PFSK-1 (cell line): Measurements from ENCODE around the gene AKAP6.

Experiments used
- FOXP2 ChIP-seq: optimal IDR thresholded peaks from 2 replicates; pipeline ENCODE3; 2011; ENCODE audit warnings: borderline replicate concordance, control low read depth, inconsistent platforms; ENCODE audit not compliant: insufficient read depth; ENCODE audit errors: extremely low read length, extremely low read depth
- POLR2AphosphoS5 ChIP-seq: IDR thresholded peaks from 2 replicates; pipeline ENCODE4 v1.6.1; 2012; ENCODE audit warnings: low read depth, mild to moderate bottlenecking, control low read depth, low read length, moderate library complexity
- REST ChIP-seq, 2 experiments: IDR thresholded peaks; 2 replicates each; pipeline versions ENCODE4 v1.6.1 to v1.8.0; 2011 to 2012; ENCODE audit warnings: low read depth in 2 of 2, low read length in 2 of 2, control low read depth in 1 of 2, inconsistent platforms in 1 of 2, mild to moderate bottlenecking in 1 of 2, moderate library complexity in 1 of 2; ENCODE audit not compliant: insufficient read depth in 1 of 2
- SIN3A ChIP-seq: IDR thresholded peaks from 2 replicates; pipeline ENCODE4 v1.6.1; 2012; ENCODE audit warnings: mild to moderate bottlenecking, low read length, moderate library complexity, borderline replicate concordance; ENCODE audit not compliant: insufficient read depth
- TAF1 ChIP-seq: IDR thresholded peaks from 2 replicates; pipeline ENCODE4 v1.6.1; 2012; ENCODE audit warnings: low read length, control low read depth, borderline replicate concordance; ENCODE audit not compliant: insufficient read depth

Gene AKAP6

GRCh38 chr14:32785585-32785984 is 456.5 kb downstream of the AKAP6 start:
- TF ChIP-seq TAF1 (no peak), REST (IDR thresholded peaks at IDR 0.05; ENCODE audit: insufficient read depth in 1 of 2, low read depth in 2 of 2, low read length in 2 of 2) (no peak), SIN3A (no peak), POLR2AphosphoS5 (no peak), FOXP2 (no peak)

DNA sequence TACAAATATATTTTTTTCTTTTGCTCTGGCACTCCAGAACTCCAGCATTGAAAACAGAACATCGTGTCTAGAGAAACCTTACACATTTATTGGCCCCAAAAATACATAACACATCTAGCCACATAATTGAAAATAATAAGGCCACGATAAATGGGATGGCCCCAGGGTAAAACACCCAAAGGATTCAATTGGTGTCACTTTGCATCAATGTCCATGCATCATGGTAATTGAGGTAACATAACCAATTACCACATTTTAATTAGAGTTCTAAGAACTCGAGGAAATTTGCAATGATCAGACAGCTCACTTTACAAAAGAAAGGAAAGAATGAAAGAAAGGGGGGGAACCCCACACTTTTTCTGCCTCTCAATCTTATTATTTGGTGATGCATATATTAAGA is 457.8 kb downstream of the AKAP6 start:
- no peak for TF ChIP-seq TAF1
- TF ChIP-seq POLR2AphosphoS5 = no peak
- no peak for TF ChIP-seq FOXP2
- TF ChIP-seq SIN3A = no peak
- no peak for TF ChIP-seq REST (IDR thresholded peaks at IDR 0.05; ENCODE audit: insufficient read depth in 1 of 2, low read depth in 2 of 2, low read length in 2 of 2)

DNA sequence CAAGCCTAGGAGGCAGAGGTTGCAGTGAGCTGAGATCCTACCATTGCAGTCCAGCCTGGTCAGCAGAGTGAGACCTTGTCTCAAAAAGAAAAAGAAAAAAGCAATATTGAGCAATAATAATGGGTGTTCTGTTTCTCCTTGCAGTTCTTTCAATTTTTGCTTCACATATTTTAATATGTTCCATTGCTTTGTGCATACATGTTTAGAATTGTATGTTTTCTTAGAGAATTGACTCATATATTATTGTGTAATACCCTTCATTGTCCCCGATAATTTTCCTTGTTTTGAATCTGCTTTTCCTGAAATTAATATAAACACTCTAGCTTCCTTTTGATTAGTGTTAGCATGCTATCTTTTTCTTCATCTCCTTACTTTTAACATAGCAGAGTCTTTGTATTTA is 471.2 kb downstream of the AKAP6 start:
- TF ChIP-seq SIN3A (no peak), REST (IDR thresholded peaks at IDR 0.05; ENCODE audit: insufficient read depth in 1 of 2, low read depth in 2 of 2, low read length in 2 of 2) (no peak), FOXP2 (no peak)

- TF ChIP-seq REST (IDR thresholded peaks at IDR 0.05; ENCODE audit: insufficient read depth in 1 of 2, low read depth in 2 of 2, low read length in 2 of 2) = no peak
- TF ChIP-seq TAF1 = no peak
- TF ChIP-seq POLR2AphosphoS5 = no peak
- no peak for TF ChIP-seq FOXP2
- TF ChIP-seq SIN3A = no peak
Observed at GRCh38 chr14:32802295-32802694, 473.2 kb downstream of the AKAP6 start.

DNA sequence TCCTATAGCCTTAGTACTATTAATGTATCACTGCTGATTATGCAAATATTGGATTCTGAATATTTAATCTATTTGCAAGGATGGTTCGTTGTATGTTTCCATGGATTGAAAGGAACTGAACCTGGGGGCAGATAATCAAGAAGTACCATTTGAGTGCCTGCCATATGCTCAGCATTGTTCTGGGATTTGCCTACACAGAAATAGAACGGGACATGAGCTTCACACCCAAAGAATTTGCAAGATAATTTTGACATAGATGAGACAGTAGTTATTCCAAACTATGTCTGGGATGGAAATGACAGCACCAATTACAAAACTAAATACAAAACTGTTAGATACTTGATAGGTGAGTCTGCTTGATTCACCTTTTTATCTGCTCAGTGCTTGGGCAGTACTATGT is 476.9 kb downstream of the AKAP6 start:
- TF ChIP-seq REST (IDR thresholded peaks at IDR 0.05; ENCODE audit: insufficient read depth in 1 of 2, low read depth in 2 of 2, low read length in 2 of 2) (no peak), POLR2AphosphoS5 (no peak), TAF1 (no peak), FOXP2 (no peak), SIN3A (no peak)
